Stimulated activated CD8-positive, alpha-beta memory T cell treated with anti-CD3 and anti-CD28 coated beads, Interleukin-15, amount 100 ng/mL, for 1 hour (primary cell): ENCODE results near the gene JADE2.

Experiments
- DNase-seq: peaks from one replicate; pipeline ENCODE4 v3.0.0-alpha.2; 2020; ENCODE audit warnings: low read depth

Gene JADE2

DNA sequence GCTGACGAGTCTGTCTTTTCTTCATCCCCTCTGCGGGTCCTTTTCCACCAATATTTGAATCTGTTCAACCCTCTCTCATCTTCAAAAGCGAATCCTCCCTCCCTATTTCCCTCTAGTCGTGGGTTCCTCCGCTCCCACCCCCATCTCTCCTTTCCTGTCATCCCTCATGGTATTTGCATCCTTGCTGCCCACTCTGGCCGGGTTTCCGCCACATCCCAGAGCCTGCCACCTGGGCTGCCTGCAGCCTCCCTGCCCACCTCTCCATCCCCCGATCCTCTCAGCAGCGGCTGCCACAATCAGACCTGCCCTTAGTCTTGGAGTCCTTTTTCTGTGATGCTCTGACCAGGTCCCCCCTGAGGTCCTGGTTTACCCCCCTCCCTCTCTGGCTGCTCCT is 44.9 kb downstream of the JADE2 start:
- no peak for DNase-seq

DNA sequence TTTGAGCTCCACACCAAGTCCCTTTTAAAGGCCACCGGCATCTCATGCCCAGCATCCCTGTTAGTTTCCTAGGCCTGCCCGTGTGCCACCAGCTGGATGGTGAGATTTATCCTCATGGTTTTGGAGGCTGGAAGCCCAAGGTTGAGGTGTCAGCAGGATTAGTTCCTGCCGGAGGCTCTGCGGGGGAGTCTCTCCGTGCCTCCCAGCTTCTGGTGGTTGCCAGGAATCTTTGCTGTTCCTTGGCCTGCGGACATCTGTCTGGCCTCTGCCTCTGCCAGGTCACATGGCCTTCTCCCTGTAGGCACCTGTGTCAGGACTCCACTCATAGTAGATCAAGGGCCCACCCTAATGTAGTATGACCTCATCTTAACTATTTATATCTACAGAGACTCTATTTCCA is 45.4 kb downstream of the JADE2 start:
- no peak for DNase-seq

DNA sequence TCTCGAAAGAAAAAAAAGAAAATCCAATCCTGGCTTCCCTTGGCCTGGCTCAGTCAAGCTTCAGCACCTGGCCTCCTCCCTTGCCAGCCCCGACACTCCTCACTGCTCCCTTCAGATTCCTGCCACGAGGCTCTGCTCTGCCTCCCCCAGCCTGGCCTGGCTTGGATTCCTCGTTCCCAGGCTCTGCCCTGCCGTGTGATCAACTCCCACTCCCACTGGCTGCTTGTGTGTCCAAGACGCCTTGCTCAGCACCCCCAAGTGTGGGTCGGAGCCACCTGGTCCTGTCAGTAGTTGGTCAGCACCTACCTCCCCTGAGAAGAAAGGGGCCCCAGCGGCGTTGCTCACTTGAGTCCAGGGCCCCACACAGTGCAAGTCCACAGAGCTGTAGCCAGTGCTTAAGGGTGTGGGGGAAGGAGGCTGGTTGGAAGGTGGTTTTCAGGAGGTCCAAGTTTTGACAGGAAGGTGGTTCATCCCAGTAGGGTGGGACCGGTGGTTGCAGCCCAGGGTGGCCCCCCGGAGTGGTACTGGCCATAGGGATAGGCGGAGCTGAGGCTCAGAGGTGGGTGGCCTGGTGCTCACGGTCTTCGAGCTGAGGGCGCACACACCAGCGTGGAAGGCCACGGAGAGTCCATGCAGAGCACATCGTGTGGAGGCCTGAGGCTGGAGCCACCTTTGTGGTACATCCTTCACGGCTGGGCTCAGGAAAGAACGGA is 46.4 kb downstream of the JADE2 start:
- no peak for DNase-seq

DNA sequence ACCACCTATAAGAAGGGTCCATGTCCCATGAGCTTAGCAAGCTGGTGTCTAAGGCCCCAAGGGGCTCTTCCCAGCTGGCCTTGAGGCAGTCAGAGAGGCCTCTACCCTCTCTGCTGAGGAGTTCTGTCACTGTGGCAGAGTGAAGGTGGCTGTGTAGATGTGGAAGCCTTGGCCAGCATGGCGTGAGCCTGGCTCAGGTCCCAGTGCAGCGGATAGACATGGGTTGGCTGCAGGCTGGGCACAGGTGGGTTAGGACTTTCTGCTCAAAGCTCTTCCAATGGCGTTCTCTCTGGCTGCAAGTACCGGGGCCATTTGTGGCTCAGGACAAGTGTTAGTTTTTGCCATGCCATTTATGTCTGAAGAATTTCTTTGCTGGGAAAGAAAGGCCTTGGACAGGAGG is 47.3 kb downstream of the JADE2 start:
- no peak for DNase-seq

DNA sequence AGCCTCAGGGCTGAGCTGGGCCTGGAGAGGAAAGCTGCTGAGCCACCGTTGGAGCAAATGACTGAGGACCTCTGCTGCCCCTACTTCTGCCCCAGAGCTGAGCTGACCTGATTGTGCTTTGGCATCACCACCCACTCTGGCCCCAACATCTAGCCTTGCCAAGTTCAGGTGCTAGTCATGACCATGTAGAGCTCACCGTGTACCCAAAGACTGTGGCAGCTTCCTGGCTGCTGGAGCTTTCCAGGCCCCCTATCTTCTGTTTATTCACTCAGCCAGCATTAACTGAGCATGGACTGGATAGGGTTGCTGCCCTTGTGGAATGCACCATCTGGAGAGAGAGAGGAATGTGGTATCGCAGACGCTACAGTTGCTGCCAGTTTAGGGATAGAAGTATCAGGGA is 49.1 kb downstream of the JADE2 start:
- no peak for DNase-seq

DNA sequence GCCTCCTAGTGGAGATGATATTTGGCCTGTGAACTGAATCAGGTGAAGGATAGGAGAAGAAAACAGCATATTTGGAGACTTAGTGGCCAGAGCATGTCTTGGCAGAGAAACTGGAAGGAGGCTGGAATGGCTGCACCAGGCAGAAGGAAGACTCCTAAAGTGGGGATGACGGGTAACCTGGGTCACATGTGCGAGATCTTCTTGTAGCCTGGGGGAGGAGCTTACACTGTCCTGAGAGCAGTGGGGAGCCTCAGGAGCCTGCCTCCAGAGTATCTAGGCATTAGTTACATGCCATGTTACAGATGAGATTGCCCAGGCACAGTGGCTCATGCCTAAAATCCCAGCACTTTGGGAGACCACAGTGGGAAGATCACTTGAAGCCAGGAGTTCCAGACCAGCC is 49.8 kb downstream of the JADE2 start:
- no peak for DNase-seq

DNA sequence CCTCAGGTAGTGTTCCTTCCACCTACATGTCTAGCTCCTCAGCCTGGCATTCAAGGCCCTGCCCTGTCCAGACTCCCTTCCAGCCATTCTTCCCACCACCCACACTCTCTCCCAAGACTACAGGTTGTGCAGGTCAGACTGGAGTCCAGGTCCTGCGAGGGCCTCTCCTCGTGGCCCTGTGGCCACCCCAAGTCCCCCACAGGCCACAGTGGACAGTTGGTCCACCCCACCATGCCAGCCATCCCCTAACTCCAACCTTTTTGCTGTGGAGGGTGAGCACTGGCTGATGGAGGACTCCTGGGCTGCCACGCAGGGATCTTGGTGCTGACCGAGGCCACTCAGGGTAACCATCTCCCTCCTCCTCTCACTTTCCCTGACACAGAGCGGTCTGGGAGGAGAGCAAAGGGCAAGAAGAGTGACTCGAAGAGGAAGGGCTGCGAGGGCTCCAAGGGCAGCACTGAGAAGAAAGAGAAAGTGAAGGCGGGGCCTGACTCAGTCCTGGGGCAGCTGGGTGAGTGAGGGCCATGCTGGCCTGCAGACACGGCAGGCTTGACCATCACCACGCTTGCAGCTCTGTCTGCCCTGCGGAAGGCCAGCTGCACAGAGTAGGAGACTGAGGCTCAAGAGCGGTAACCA is 51.0 kb downstream of the JADE2 start:
- no peak for DNase-seq

DNA sequence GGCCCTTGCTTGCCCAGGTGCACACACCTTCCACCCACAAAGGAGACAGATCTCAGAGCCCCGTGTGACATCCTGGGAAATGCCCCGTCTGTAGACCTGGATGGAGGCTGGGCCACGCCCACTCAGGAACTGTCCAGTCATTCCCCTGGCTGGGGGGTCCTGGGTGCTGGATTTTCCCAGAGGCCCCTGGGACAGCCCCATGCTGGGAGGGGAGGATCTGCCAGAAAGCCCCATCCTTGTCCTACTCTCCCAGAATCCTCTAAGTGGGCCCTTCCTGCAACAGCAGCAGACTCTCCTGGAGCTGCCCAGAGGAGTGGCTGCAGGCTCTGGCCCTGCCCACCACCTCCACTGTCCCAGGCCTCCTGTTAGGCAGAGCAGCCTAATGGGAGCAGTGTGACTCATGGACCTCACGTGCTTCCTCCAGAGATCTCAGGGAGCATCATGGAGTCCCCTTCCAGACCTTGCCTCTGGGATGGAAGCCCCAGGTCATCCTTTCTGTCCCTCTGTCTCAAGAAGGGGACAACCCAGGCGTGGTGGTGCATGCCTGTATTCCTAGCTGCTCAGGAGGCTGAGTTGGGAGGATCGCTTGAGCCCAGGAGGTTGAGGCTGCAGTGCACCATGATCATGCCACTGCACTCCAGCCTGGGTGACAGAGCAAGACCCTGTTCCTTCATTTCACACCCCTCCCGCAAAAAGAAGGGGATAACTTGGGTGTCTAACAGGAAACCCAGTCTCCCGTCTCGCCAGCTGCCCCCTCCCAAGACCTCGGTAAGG is 51.7 kb downstream of the JADE2 start:
- no peak for DNase-seq

DNA sequence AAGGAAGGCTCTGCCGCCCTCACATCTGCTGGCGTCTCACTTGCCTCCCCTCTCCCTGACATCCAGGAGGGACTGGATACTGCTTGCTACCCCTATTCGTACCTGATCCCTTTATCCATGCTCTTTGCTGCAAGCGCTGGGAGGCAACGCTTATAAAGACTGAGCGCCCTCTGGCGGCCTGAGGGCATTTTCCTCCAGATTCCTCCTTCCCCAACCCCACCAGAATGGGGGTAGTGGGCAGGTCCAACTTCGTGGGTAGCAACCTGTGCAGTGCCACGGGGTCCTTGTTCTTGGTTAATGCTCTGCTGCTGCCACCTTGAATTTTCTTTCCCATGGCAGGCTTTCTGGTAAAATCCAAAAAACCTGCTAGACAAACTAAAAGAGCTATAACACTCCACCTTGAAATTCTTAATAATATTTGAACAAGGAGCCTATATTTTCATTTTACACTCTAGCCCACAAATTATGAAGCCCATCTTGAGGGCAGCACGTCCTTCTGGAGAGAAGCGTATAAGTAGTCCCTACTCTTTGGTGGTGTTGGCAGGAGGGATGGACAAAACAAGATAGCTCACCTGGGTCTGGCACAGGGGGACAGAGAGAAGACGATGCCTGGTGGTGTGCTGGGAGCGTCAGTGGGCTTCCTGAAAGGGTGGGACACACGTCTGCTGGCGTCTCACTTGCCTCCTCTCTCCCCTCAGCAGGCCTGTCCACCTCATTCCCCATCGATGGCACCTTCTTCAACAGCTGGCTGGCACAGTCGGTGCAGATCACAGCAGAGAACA is 52.5 kb downstream of the JADE2 start:
- peak; percentile 62 for DNase-seq

DNA sequence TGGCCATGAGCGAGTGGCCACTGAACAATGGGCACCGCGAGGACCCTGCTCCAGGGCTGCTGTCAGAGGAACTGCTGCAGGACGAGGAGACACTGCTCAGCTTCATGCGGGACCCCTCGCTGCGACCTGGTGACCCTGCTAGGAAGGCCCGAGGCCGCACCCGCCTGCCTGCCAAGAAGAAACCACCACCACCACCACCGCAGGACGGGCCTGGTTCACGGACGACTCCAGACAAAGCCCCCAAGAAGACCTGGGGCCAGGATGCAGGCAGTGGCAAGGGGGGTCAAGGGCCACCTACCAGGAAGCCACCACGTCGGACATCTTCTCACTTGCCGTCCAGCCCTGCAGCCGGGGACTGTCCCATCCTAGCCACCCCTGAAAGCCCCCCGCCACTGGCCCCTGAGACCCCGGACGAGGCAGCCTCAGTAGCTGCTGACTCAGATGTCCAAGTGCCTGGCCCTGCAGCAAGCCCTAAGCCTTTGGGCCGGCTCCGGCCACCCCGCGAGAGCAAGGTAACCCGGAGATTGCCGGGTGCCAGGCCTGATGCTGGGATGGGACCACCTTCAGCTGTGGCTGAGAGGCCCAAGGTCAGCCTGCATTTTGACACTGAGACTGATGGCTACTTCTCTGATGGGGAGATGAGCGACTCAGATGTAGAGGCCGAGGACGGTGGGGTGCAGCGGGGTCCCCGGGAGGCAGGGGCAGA is 53.3 kb downstream of the JADE2 start:
- no peak for DNase-seq

DNA sequence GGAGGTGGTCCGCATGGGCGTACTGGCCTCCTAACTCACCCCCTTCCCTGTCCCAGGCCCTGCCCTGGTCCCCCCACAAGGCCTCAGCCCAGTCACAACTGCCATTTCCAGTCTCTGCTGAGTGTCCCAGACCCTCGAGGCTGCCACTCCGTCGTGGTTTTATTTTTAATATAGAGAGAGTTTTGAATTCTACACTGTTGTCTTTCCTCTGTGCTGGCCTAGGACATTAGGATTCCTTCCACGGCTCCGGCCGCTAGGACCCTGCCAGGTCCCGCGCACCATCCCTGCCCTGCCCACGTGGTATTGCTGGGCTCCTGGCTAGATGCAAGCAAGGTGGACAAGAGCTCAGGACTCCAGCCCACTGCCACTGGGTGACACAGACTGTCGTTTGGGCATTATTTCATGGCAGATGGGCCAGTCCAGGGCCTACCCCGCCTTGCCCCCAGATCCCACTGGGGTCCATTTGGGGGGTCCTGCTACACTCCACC is 53.9 kb downstream of the JADE2 start:
- DNase-seq, result no peak

DNA sequence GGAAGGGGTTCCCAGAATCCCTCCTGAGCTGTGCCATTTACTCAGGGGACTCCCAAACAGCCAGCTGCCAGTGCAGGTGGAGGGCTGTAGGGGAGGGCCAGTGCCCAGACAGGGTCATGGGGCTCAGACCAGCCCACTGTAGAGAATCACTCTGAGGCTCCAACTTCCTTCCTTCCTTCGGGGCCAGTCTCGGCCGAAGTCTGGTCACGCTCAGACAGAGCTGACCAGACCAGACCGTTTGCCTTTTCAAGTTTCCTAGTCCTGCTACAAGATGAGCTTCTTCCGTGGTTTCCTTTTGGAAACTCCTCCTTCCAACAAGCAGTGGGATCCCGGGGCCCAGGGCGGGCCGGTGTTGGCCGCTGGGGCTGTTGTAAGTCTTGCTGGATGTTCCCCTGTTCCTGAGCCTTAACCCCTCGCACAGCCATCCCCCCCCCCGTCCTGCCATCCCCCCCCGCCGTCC is 54.6 kb downstream of the JADE2 start:
- DNase-seq, result no peak

DNA sequence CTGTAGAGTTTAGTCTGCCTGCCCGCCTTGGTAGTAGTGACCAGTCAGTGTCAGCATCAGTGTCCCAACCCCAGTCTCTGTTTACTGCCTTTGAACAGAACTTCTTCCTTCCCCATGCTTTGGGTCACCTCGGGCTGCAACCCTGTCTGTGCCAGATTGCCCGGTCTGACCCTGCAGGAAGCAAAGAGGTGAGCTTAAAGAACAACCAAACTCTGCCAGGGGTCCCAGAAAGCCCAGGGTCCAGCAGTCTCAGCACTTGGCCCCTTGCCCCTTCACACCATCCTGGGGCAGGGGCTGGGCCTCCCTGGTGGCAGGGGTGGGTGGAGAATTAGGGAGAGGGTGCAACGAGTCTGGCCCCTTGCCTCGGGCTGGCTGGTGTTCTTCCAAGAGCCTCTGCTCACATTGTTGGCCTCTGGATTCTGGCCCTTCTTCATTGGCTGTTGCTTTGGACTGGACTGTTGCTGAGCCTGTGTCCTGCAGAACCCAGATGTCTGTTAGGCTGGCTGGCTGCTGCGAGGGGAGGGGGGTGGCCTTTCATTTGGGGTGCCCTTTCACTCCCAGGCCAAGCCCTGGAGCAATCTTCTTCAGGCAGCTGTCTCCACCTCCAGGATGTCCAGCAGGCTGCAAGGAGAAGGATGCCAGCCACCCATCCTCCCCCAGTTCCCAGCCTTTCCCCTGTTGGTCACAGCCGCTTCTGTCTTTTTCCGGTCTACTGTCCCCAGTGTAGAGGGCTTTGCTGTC is 55.9 kb downstream of the JADE2 start:
- no peak for DNase-seq

DNA sequence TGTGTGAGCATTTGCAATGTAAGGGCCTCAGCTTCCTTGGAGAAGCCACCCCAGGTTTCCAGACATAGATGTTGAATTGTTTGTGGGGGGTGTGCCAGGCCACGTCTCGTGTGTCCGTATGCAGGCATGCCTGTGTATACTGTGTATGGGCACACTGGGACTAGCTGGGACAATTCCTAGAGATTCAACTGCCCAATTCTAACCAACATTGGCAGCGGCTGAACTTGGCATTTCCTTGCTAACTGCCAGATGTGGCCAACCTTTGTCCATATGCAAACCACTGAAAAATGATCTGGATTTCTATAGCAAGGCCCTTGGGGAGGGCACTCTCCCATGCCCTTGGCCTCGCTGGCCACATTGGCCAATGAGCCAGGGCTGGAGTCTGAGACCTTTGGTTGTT is 56.8 kb downstream of the JADE2 start:
- no peak for DNase-seq

DNA sequence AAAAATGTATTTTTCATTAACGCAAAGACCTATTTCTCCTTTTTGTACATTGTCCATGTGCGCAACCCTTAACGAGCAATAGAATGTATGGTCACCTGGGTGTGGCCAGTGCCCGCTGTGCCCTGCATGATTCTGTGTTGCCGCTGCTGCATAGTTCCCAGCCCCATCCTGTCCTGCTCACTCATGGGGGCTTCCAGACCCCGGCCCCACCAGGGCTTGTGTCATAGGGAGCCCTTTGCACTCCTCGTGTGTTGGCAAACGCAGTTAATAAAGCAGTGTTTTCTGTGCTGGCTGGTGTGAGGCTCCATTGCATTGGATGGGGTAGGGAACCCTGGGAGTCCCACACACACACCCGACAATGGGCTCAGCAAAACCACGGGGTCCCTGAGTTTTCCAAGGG is 57.5 kb downstream of the JADE2 start:
- no peak for DNase-seq

DNA sequence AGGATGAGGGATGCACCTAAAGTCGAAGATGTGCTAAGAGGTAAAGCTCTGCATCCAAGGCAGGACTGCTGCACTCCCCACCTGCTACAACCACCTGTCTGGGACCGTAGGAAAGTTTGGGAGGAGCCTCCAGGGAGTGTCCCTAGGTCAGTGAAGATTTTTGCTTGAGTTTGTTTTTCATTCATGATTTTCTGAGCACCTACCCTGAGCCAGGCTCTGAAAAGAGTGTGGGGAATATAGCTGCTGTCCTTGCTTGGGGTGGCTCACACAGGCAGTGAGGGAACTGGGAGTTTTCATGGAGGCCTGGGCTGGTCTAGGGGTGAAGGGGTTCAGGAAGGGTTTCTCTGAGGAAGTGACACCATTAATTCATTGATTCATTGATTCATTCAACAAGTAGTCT is 58.3 kb downstream of the JADE2 start:
- DNase-seq, result no peak

DNA sequence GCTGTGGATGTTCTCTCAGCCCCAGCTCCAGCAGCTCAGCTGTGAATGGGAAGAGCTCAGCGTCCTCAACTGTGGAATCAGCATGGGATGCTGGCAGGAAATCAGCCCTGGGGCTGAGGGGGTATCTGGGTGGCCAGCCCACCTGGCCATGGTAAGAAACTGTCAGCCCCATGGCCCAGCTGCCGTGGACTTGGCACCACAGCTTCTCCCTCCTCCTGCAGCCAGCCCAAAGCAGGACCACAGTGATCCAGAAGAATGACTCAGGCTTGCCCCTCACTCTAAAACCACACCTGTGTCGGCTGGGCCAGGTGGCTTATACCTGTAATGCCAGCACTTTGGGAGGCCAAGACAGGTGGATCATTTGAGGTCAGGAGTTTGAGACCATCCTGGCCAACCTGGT is 59.2 kb downstream of the JADE2 start:
- DNase-seq, result no peak

DNA sequence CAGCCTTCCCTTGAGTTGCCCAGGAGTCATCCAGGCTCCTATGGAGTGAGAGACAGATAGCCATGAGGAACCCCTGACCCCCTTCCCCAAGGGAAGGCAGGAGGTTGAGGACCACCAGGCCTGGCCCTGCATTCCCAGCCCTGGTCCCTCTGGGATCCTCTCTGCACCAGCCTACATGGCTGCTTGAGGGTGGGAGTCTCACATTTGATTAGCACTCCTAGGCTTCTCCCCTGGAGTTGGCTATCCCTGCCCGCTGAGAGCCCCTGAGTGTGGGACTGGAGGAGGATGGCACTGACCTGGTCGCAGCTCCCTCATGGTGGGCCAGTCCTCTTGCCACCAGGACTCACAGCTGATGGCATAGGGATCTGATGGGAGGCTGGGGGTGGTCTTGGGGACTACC is 60.5 kb downstream of the JADE2 start:
- no peak for DNase-seq

DNA sequence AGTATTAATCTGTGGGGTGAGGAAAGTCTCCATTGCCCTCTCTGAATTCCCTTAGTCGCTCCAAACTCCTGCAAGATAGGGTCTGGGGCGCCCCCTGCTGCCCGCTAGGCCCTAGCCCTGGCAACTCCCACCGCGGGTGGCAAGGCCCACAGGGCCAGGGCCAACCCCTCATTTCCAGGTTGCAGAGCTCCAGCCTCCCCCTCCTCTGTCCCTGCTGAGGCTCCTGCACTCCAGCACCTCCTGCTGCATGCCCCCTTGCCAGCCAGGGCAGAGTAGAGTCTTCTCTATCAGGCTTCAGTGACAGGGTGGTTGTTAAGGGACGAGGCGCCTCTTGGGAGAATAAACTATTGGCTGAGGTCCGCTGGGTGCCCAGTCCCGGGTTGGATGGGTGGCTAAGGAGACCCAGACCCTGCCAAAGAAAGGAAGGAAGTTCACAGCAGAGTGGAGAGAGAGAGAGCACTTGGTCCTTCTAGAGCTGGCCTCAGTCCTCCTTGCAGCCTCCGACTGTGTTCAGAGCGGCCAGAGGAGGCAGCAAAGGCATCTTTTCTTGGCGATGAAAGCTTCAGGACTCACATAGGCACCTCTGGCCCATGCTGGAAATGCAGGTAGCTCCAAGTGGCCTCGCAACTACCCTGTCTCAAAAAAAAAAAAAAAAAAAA is 61.5 kb downstream of the JADE2 start:
- DNase-seq, result peak; percentile 71

DNA sequence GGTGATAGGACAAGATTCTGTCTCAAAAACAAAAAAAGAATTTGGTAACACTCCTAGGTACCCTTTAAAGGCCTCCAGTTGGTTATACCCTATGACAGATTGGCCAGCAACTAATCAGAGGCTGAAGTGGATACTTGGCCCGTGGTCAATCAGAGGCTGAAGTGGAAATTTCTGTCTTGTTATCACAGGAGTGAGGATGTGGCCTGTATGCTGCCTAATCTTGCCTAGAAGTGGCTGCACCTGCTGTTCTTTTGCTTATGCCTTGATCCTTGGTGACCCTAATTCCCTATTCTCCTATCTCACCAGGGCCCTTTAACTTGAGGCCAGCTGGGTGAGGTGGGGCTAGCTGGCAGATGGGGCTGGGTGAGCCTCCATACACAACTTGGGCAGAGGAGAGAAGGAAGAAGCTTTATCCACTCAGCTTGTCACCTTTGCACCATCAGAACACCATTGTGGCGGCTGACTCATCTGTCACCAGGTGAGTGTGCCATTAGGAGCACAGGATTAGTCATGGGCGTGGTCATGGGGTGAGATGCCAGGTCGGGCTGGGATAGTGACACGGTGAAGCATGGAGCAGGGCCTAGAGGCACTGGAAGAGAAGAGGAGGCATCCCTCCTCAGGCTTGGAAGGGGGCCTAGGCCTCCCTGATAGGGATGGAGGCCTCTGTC is 65.7 kb downstream of the JADE2 start:
- DNase-seq, result no peak
